ENCODE data around the gene BEST3.

The BEST3 gene

GRCh38 chr12:69698769-69699540 lies at the start of gene BEST3:
Gene BEST3 (minus strand): TSS chr12:69699303. CDS start chr12:69697798, 1,505 bp downstream.
- no peak for FAIRE-seq

- no peak for FAIRE-seq
Measured at GRCh38 chr12:69744109-69744508, 45.0 kb upstream of the BEST3 start.

- no peak for FAIRE-seq
Measured at GRCh38 chr12:69739287-69740191, 40.4 kb upstream of the BEST3 start.

DNA sequence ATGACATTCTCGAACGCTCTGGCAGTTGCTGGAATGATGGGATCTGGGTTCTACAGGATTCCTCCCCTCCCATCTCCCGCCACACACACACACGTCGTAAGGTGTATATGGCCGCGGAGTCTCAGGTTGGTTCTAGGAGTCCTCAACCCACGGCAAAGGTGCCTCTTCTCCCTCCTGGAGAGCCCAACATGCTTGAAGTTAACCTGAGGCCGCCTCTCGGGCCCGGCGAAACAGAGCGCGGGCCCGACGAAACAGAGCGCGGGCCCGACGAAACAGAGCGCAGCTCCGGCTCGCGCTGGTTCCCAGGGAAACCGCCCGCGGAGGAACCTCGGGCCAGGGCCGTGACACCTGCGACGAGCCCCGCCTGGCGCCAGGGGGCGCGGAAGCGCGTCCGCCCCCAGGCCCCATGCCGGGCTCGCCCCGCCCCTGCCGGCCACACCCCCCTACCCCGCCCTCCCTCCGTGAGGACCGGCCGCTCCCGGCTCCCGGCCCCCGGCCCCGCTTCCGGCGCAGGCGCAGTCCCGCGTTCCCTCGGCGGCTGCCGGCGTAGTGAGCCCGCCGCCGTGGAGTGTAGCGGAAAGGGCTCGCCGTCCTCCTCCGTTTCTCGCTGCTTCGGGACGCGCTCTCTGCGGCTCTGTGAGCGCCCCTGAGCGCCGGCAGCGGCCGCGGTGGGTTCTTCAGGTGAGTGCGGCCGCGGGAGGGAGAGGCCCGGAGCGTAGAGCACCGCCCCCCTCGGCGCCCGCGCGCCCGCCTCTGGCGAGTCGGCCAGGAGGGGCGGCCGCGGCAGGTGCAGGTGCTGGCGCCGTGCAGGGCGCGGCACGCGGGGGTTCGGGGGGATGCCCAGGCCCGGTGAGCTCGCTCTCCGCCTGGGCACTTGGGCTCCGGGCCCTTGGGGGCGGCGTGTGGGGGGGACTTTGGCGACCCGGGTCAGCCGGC lies 39.5 kb upstream of the BEST3 start, which contains the start of gene RAB3IP:
Gene RAB3IP, plus strand, starts transcription at position 510 of the 936 bp plus-strand sequence. CDS start 16,549 bp downstream, outside the sequence.
- no peak for FAIRE-seq

DNA sequence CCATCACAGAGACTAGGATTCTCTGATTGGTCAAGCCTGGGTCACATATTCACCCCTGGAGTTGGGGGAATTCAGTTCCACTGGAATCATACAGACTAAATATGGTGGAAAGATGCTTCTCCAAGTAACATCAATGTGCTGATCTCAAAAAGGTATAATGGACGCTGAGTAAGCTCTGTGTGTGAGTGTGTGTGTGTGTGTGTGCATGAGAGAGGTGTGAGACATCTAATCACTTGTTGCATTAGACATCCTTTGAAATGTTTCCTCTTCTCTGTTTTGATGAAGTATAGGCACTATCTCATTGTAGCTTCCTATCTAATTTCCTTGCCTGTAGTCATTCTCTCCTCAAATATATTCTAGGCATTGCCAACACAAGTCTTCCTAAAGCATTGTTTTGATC lies 34.5 kb upstream of the BEST3 start:
- no peak for FAIRE-seq

GRCh38 chr12:69732088-69732487 lies 33.0 kb upstream of the BEST3 start:
- no peak for FAIRE-seq

- no peak for FAIRE-seq
Measured at GRCh38 chr12:69726922-69727321, 27.8 kb upstream of the BEST3 start.

DNA sequence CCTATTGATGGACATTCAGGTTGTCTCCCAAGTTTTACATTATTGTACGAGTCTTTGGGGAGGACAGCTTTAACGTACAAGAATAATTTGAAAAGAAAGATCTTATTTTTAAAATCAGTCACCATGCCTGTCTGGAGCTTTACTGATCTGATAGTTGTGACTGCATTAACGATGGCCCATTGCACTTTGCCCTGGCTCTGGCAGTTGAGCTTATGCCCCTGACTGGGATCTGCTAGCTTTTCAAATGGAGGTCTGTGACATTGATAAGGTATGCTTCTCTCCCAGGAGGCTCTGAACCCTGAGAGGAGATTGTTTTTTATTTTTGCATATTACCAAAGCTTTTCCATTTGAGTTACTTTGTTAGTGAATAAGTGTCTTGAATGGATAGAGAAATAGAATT lies 21.6 kb upstream of the BEST3 start:
- no peak for FAIRE-seq

DNA sequence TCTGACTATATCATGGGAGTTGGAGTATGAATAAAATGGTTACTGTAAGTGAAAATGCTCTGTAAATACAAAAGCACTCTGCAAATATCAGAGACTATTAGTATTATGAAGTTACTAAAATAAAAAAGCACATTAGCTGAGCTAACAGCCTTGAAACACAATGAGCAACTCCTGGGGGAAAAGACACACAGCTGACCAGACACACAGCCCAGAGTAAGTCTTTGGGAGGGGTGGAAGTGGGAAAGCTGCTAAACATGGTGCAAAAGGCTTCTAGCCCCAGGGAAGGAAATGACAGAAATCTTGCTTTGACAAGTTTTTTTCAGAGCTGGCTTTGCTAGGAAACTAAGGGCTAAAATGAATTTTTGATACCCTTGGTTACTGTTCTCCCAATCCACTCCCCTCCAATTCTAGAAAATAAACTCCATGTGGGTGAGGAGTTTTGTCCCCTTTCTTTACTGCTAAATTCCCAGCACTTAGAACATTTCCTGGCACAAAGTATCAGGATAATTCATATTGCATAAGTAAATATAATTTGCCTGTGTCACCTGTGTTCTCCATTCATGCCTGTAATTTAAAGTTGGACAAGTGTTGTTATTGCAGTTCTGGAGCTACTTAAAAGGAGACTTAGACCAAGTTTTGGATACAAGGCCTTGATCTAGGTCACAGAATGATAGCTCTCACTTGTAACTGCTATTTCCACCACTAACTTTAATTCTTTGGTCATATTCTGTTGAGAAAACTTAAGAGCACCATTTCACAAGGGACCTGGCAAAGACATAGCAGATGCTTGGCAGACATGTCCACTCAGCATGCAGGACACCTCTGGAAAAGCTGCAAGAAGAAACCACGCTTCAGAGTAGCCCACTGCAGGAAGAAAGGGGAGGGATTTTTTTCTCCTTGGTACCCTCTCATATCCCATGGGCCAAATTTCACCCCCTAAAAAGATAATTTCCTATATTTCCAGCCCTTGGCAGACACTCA lies 20.5 kb upstream of the BEST3 start:
- FAIRE-seq = no peak

DNA sequence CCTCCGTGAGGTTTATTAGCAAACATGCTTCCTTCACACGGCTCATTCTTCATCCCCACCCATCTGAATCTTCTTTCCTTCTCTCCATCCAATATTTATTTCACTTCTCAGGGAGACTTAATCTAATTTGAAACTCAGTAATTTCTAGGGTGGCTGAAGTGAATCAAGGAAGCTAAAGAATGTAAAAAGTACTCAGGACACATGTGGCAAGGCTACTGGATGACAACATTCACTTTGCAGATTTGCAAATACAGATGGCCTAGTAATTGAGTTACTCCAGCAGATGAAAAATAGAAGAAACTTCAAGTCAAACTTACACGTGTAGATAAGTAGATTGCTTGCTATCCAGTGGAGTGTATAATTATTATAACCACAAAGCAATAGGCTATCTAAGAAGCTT lies 15.4 kb upstream of the BEST3 start:
- FAIRE-seq = no peak

DNA sequence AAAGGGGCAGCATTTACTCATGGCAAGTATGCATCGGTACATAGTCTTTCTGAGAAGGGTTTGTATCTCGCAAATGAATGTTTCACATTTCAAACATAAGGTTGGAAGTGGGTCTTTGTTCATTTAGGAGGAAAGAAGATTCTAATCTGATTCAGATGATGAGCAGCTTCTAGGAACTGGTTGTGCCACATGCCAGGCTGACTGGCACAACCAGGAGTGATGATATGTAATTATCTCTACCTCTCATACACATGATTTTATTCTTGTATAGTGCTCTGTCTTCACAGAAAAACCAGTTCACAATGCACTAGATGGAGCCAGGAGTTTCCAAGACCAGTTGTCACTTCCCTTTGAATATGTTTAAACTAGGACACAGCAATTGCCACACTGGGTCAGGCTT lies 13.7 kb upstream of the BEST3 start:
- FAIRE-seq = no peak

- no peak for FAIRE-seq
Measured at GRCh38 chr12:69708649-69709048, 9.5 kb upstream of the BEST3 start.

DNA sequence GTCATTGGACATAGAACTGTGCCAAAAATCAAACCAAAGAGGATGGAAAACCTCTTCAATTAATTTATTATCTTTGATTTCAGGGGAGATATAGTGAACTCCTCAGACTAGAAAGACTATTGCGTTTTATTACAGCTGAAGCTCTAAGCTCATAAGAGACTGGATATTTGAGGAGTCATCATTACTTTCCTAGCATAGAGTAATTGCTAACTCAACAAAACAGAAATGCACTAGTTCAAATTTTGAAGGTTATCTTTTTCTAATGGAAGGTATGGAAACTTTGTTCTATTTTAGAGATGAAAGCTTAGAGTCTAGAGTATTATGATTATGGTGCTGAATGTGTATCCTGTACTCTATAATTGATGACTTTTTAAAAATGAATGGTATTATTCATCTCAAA lies 5.3 kb upstream of the BEST3 start:
- FAIRE-seq = no peak

DNA sequence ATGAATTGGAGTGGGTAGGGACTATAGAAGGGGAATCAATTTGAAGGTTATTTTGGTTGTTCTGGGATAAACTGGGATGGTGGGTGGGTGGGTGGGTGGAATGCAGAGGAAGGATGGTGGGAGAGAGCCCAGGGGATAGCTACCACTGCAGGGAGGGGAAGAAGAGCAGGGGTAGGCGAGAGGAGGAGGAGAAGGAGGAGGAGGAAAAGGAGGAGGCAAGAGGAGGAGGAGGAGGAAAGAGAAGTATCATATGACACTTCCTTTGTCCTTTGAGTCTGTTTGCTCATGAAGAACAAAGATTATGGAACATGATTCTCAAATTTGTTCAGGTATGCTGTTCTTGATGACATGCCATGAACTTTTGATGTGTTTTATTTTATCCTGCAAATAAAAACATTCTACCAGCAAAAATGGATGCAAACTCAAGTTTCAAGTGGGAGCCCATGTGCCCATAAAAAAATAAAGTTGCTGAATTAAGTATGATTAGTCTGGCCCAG lies 4.1 kb upstream of the BEST3 start:
- FAIRE-seq = no peak

DNA sequence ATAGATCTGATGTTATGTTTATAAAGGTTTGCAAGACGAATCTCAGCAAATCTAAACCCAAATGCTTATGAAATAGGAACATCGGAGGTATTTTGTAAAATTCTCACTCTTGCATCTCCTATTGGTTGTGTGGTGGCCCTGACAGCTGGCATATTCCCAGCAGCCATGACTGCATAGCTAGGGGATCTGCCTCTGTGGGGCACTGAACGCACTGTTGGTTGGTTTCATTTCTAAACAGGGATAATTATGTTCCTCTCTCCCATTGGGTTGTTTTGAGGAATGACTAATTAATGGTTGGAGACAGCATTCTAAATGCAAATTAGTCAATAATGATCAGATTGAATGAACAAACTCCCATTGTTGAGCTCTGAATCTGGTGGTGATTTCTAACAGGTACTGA lies 2.7 kb upstream of the BEST3 start:
- no peak for FAIRE-seq

DNA sequence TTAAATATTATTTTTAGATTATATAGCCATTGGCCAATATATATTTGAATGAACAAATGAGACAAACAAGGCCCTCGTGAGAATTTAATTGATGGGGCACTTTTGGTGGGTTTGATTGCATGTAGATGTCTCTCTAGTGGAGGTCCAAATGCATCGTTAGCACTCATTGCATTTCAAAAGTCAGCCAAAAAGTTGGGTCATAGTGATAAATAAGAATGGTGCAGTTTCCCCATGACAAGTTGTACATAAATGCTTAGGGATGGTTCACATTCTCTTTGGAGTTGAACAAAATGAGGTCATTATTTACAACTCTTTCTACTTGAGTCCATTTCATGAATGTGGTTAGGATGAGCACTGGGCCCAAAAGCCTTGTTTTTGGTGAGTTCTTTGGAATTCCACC lies 1.0 kb downstream of the BEST3 start:
- FAIRE-seq = no peak

DNA sequence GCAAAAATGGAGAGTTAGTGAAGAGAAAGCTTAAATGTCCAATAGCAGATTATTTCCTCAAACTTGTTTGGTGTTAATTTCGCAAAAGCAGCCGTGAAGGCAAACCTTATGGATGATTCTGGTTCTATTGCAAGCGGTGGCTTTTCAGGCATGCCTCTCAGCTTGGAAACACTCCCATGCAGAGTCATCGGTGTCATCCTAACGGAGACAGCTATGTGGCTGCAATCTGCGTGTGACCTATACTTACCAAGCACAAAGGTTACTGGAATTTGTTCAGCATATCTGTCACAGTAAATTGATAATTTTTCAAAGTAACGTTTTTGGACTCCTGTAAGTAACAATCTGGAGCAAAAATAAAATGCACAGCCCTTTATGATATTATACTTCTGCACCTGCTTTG lies 5.0 kb downstream of the BEST3 start:
- no peak for FAIRE-seq

- FAIRE-seq = no peak
Measured at GRCh38 chr12:69689638-69690037, 9.5 kb downstream of the BEST3 start.

- FAIRE-seq = no peak
Measured at GRCh38 chr12:69688471-69689427, 10.4 kb downstream of the BEST3 start.

DNA sequence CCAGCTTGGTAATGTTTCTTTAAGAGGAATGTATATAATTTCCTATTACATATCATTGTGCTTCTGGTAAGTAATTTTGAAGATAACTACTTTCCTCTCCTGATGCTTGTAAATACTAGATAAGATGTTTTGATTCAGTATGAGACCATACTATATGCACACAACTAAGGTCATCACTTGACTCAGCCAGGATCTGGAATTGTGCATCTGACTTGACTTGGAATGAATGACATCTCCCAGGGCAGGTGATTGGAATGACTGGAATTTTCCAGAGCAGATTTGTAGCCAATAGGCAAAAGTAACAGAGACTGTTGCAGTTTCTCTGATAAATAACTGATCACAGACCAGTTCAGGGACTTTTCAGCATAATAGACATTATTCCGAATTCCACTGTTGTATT lies 11.1 kb downstream of the BEST3 start:
- no peak for FAIRE-seq
